Measurements from ENCODE around the gene TTC5.
"Not testable (repeated sequence)": the region's sequence is repeated elsewhere in the genome, so short reads cannot be mapped to it uniquely, and the experiment has no call there.

The TTC5 gene

GRCh38 chr14:20295067-20295466 is 10.7 kb downstream of the TTC5 start:
- no peak for DNase-seq

- DNase-seq: no peak
These were observed 11.1 kb downstream of the TTC5 start for GRCh38 chr14:20294636-20295035.

- not testable (repeated sequence) for DNase-seq
These were observed 23.8 kb downstream of the TTC5 start for GRCh38 chr14:20281998-20282397.

- not testable (repeated sequence) for DNase-seq
These were observed 25.5 kb downstream of the TTC5 start for GRCh38 chr14:20280265-20280664.

- no peak for DNase-seq
These were observed 27.3 kb downstream of the TTC5 start for GRCh38 chr14:20278414-20278813.

GRCh38 chr14:20277409-20277808 is 28.3 kb downstream of the TTC5 start:
- no peak for DNase-seq

GRCh38 chr14:20274062-20274461 is 31.7 kb downstream of the TTC5 start:
- DNase-seq: no peak

GRCh38 chr14:20264361-20264760 is 41.4 kb downstream of the TTC5 start:
- not testable (repeated sequence) for DNase-seq

- DNase-seq: no peak
These were observed 43.1 kb downstream of the TTC5 start for GRCh38 chr14:20262642-20263128.

- DNase-seq: no peak
These were observed 58.0 kb downstream of the TTC5 start for GRCh38 chr14:20247646-20248246.
